ENCODE results near the gene ZNF683. TPM values are rescaled to one million over a fixed set of nuclear protein-coding genes. Genes with fewer than 3 reads are reported as not detected.

ZNF683 gene
- total RNA-seq, 3 donors from 2014 or later = 0.19 to 1.0 TPM; not detected in 1

DNA sequence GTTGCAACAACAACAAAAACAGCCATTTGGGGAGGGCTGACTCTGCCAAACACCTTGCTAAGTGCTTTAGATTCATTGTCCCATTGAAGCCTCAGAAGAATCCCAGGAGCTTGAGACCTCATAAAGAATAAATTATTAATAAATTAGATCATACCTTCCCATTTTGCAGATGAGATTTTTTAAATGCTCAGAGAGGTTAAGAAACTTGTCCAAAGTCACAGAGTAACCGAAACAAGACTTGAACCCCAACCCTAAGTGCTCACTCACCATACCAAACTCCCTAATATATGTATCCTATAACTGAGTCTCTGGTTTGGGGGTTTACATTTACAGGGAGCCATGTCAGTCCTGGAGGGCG lies 22.2 kb downstream of the ZNF683 start:
- TF ChIP-seq, protein P1, sequence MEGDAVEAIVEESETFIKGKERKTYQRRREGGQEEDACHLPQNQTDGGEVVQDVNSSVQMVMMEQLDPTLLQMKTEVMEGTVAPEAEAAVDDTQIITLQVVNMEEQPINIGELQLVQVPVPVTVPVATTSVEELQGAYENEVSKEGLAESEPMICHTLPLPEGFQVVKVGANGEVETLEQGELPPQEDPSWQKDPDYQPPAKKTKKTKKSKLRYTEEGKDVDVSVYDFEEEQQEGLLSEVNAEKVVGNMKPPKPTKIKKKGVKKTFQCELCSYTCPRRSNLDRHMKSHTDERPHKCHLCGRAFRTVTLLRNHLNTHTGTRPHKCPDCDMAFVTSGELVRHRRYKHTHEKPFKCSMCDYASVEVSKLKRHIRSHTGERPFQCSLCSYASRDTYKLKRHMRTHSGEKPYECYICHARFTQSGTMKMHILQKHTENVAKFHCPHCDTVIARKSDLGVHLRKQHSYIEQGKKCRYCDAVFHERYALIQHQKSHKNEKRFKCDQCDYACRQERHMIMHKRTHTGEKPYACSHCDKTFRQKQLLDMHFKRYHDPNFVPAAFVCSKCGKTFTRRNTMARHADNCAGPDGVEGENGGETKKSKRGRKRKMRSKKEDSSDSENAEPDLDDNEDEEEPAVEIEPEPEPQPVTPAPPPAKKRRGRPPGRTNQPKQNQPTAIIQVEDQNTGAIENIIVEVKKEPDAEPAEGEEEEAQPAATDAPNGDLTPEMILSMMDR (IDR thresholded peaks at IDR 0.05) = no peak
- no peak for DNase-seq
- H3K9me3 ChIP-seq = no peaks in the 10 kb centered on the region
- no peak for ATAC-seq
- peaks cover 13% of the 10 kb centered on the region for H3K4me1 ChIP-seq (ENCODE audit: low read depth)
- no peak overlapping the region for H3K4me3 ChIP-seq
- intact Hi-C loops (cut with DNase I, micrococcal nuclease) = no loop called here
- H3K36me3 ChIP-seq (ENCODE audit: low read depth) = no peaks in the 10 kb centered on the region

DNA sequence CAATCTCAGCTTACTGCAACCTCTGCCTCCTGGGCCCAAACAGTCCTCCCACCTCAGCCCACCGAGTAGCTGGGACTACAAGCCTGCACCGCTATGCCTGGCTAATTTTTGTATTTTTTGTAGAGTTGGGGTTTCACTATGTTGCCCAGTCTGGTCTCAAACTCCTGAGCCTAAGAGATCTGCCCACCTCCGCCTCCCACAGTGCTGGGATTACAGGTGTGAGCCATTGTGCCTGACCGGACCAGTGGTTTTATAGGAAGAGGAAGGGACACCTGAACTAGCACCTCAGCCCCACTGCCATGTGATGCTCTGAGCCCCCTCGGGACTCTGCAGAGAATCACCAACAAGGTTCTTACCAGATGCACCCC lies 22.7 kb downstream of the ZNF683 start:
- Histone ChIP-seq H3K36me3 (ENCODE audit: low read depth) (no peaks in the 10 kb centered on the region), H3K4me3 (no peak overlapping the region), H3K4me1 (ENCODE audit: low read depth) (peaks cover 9% of the 10 kb centered on the region), H3K9me3 (no peaks in the 10 kb centered on the region)
- DNase-seq = no peak
- no peak for ATAC-seq
- TF ChIP-seq, protein P1 (IDR thresholded peaks at IDR 0.05) = no peak
- intact Hi-C loops (cut with DNase I, micrococcal nuclease) = no loop called here

DNA sequence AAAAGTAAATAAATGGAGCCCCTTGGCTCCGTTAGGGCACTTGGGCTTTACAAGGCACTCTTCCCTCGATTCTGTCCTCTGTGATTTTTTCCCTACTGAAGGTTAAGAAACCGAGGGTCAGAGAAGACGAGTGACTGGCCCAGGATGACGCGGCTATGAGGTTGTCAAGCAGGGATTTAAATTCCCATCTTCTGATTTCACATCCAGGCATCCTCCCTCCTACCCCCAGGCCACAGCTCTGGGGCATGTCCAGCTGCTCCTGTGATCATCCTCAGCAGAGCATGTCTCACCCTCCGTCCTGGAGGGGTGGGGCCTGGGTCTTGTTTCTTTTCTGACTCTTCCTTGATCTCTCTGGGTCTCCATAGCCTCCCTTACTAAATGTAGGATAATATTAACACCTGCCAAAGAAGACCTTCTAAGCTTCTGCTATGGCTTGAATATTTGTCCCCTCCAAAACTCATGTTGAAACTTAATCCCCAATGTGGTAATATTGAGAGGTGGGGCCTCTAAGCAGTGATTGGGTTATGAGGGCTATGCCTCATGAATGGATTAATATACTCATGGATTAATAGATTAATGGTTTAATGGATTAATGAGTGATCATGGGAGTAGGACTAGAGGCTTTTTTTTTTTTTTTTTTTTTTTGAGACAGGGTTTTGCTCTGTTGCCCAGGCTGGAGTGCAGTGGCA lies 23.2 kb downstream of the ZNF683 start:
- peaks cover 3% of the 10 kb centered on the region for H3K4me1 ChIP-seq (ENCODE audit: low read depth)
- H3K9me3 ChIP-seq = no peaks in the 10 kb centered on the region
- no peak for DNase-seq
- no peak for ATAC-seq
- no peaks in the 10 kb centered on the region for H3K36me3 ChIP-seq (ENCODE audit: low read depth)
- no peak overlapping the region for H3K4me3 ChIP-seq
- TF ChIP-seq, protein P1 (IDR thresholded peaks at IDR 0.05) = no peak
- intact Hi-C loops (cut with DNase I, micrococcal nuclease) = no loop called here

DNA sequence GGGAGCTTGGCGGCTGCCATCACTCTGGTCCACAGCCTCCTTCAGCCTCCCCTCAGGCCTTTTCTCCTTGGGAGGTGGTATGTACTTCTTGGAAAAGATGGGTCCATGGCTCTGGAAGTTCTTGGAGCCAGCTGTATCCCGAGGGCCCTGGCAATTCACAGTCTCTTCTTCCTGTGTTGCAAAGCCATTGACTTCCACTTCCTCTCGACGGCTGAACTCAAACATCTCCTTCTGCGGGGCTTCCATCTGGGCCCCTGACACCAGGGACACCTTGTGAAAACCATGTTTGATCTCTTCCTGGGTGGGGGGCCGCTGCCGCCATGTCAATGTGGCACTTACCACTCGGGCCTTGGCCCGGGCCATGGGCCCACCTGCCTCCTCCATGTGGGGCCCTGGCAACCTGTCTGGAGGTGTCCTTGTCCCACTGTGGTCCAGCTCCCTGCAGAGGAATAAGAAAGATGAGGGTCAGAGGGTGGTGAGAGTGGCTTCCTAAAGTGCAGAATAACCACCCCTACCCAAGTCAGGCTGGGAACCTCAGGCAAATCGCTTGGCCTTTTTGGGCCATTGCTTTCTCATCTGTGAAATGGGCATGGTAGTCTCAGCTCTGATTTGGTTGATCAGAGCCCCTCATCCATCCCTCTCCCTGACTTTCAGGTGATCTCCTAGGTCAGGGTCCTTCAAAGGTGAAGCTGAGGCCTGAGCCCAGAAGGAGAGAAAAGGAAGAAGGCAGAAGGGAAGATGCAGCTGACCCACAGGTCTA lies 26.1 kb downstream of the ZNF683 start:
- Histone ChIP-seq H3K4me3 (no peak overlapping the region), H3K36me3 (ENCODE audit: low read depth) (no peaks in the 10 kb centered on the region), H3K9me3 (no peaks in the 10 kb centered on the region), H3K4me1 (ENCODE audit: low read depth) (no peaks in the 10 kb centered on the region)
- intact Hi-C loops (cut with DNase I, micrococcal nuclease) = no loop called here
- ATAC-seq (no peak), DNase-seq (no peak)
- TF ChIP-seq, protein P1 (IDR thresholded peaks at IDR 0.05) = no peak

DNA sequence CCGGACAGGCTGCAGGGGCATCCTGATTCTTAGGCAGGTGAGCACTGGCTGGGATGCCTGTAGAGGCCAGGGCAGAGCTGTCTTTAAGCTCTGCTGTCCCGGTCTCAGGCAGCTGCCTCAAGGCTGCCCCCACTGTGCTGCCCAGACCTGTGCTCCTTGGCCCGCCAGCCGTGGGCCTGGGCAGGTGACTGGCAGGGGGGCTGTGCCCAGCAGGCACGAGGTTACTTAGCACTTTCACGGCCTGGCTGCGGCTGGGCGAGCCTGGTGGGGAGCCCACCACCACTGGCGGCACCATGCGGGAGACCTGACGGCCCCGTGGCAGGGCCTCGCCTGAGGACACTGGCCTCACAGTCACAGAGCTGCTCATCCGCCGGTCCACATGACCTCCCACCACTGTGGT lies 26.8 kb downstream of the ZNF683 start:
- Histone ChIP-seq H3K9me3 (no peaks in the 10 kb centered on the region), H3K4me3 (no peak overlapping the region), H3K4me1 (ENCODE audit: low read depth) (no peaks in the 10 kb centered on the region), H3K36me3 (ENCODE audit: low read depth) (no peaks in the 10 kb centered on the region)
- intact Hi-C loops (cut with DNase I, micrococcal nuclease) = no loop called here
- DNase-seq (no peak), ATAC-seq (no peak)
- TF ChIP-seq, protein P1 (IDR thresholded peaks at IDR 0.05) = no peak
